Measurements from ENCODE around the gene MACROD2.

DNA sequence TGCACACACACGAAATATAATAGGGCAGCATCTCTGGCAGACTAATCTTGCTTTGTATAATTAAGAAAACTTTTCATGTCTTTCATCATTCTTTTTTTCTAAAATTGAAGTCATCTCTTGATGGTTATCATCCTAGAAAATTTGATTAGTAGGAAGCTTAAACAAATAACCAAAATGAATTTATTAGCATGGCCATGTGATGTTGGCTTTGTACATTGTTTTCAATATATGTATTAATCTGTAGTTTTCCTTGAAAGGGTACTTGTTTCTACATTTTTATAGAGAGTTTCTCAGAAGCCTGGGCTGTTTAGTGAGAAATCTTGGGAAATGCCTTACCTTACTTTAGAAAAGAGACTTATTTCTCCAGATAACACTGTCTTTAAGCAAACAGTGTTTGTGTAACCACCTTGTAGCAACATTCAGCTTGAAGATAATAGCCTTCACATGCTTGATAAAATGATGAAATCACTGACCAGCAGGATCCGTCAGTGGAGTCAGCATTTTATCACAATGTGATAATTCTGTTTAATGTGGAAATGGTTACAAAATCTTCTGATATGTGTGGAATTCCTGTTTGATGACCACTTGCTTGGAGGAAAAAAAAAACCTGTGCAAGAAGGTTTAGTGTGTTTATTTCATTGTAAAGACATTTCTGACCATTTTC lies 147.8 kb downstream of the MACROD2 start:
- no peak for TF ChIP-seq CTCF (IDR thresholded peaks at IDR 0.05)
- TF ChIP-seq, protein P1, sequence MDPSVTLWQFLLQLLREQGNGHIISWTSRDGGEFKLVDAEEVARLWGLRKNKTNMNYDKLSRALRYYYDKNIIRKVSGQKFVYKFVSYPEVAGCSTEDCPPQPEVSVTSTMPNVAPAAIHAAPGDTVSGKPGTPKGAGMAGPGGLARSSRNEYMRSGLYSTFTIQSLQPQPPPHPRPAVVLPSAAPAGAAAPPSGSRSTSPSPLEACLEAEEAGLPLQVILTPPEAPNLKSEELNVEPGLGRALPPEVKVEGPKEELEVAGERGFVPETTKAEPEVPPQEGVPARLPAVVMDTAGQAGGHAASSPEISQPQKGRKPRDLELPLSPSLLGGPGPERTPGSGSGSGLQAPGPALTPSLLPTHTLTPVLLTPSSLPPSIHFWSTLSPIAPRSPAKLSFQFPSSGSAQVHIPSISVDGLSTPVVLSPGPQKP (IDR thresholded peaks at IDR 0.05; ENCODE audit: low read depth, low read length) = no peak
- no peak for TF ChIP-seq POLR2A (IDR thresholded peaks at IDR 0.05; ENCODE audit: low read length)
- no peak for TF ChIP-seq USF2 (IDR thresholded peaks at IDR 0.05)
- TF ChIP-seq MYC (IDR thresholded peaks at IDR 0.05; ENCODE audit: borderline replicate concordance, low read length) = no peak
- peak in 1 of 2 experiments; percentile 28; a peak in 1 of 5 replicates for TF ChIP-seq RAD21 (conservative IDR thresholded peaks at IDR 0.05 in 1 of 2, IDR thresholded peaks at IDR 0.05 in 1 of 2)
- TF ChIP-seq HES2 (IDR thresholded peaks at IDR 0.05) = peak; percentile 59; the same call in 1 of the 2 replicates

Measured in A549 (cell line).